SK-N-SH treated with all-trans-retinoic acid at 6 μM for 48 hours (cell line): Measurements from ENCODE around the gene MEPCE.

ENCODE experiments used
- ATAC-seq: fragments of 200-7000 bp; cut with Tn5 transposase; 3 replicates; pipeline ENCODE4 v1.9.1; 2020; ENCODE audit warnings: mild to moderate bottlenecking, moderate library complexity
- ARNTL ChIP-seq: fragments of 450-650 bp; formaldehyde crosslinking; IDR thresholded peaks from 2 replicates; pipeline ENCODE4 v1.5.0; 2020; ENCODE audit warnings: low read depth, mild to moderate bottlenecking, moderate library complexity, borderline replicate concordance
- BACH2 ChIP-seq: fragments of 250-450 bp; sonication (Bioruptor Pico); IDR thresholded peaks from 2 replicates; pipeline ENCODE4 v1.9.0; 2021; ENCODE audit warnings: mild to moderate bottlenecking, borderline replicate concordance
- CREB5 ChIP-seq: fragments of 250-450 bp; sonication (Bioruptor Pico); IDR thresholded peaks from 2 replicates; pipeline ENCODE4 v1.5.1; 2020; ENCODE audit warnings: low read depth, mild to moderate bottlenecking, moderate library complexity
- CSDC2 ChIP-seq: fragments of 250-450 bp; sonication (Bioruptor Pico); IDR thresholded peaks from 2 replicates; pipeline ENCODE4 v1.5.0; 2020; ENCODE audit warnings: mild to moderate bottlenecking, moderate library complexity
- ESRRG ChIP-seq: fragments of 250-450 bp; sonication (Bioruptor Pico); IDR thresholded peaks from 2 replicates; pipeline ENCODE4 v1.6.1; 2021; ENCODE audit warnings: mild to moderate bottlenecking
- GLIS3 ChIP-seq: fragments of 250-450 bp; sonication (Bioruptor Pico); IDR thresholded peaks from 2 replicates; pipeline ENCODE4 v1.5.0; 2020; ENCODE audit warnings: mild to moderate bottlenecking, moderate library complexity
- OSR1 ChIP-seq: fragments of 250-450 bp; sonication (Bioruptor Pico); IDR thresholded peaks from 2 replicates; pipeline ENCODE4 v1.8.0; 2022; ENCODE audit warnings: moderate library complexity, mild to moderate bottlenecking, inconsistent platforms
- PPARA ChIP-seq: fragments of 250-450 bp; sonication (Bioruptor Pico); IDR thresholded peaks from 2 replicates; pipeline ENCODE4 v1.5.0; 2020; ENCODE audit warnings: mild to moderate bottlenecking, borderline replicate concordance
- SNAI2 ChIP-seq: fragments of 250-450 bp; sonication (Bioruptor Pico); IDR thresholded peaks from 2 replicates; pipeline ENCODE4 v1.5.0; 2020; ENCODE audit warnings: mild to moderate bottlenecking, moderate library complexity
- TCF4 ChIP-seq: fragments of 250-450 bp; sonication (Bioruptor Pico); IDR thresholded peaks from 2 replicates; pipeline ENCODE4 v1.8.0; 2021; ENCODE audit warnings: mild to moderate bottlenecking, moderate library complexity, borderline replicate concordance
- TOX ChIP-seq: fragments of 250-450 bp; sonication (Bioruptor Pico); IDR thresholded peaks from 2 replicates; pipeline ENCODE4 v1.8.0; 2021; ENCODE audit warnings: mild to moderate bottlenecking, moderate library complexity, borderline replicate concordance
- ZC3H10 ChIP-seq: fragments of 250-450 bp; sonication (Bioruptor Pico); IDR thresholded peaks from 2 replicates; pipeline ENCODE4 v1.5.1; 2021; ENCODE audit warnings: mild to moderate bottlenecking, moderate library complexity
- ZFP30 ChIP-seq: fragments of 450-650 bp; formaldehyde crosslinking; IDR thresholded peaks from 2 replicates; pipeline ENCODE4 v1.5.0; 2022; ENCODE audit warnings: mild to moderate bottlenecking, moderate library complexity
- ZNF565 ChIP-seq: fragments of 450-650 bp; formaldehyde crosslinking; conservative IDR thresholded peaks from 2 replicates; pipeline ENCODE4 v1.5.0; 2020; ENCODE audit warnings: low read depth, mild to moderate bottlenecking, moderate library complexity
- ZNF70 ChIP-seq: fragments of 450-650 bp; formaldehyde crosslinking; IDR thresholded peaks from 2 replicates; pipeline ENCODE4 v1.5.0; 2020; ENCODE audit warnings: mild to moderate bottlenecking, moderate library complexity
- ZNF8 ChIP-seq: fragments of 450-650 bp; formaldehyde crosslinking; IDR thresholded peaks from 2 replicates; pipeline ENCODE4 v1.5.0; 2020; ENCODE audit warnings: mild to moderate bottlenecking, moderate library complexity
- TF ChIP-seq, protein P1 (sequence below): fragments of 250-450 bp; sonication (Bioruptor Pico); IDR thresholded peaks from 2 replicates; pipeline ENCODE4 v1.8.0; 2020; ENCODE audit warnings: mild to moderate bottlenecking, moderate library complexity, borderline replicate concordance
- TF ChIP-seq, protein P2 (sequence below): fragments of 250-450 bp; sonication (Bioruptor Pico); IDR thresholded peaks from 2 replicates; pipeline ENCODE4 v1.5.1; 2021; ENCODE audit warnings: mild to moderate bottlenecking, moderate library complexity
- TF ChIP-seq, protein P3 (sequence below): fragments of 250-450 bp; sonication (Bioruptor Pico); IDR thresholded peaks from 2 replicates; pipeline ENCODE4 v1.5.0; 2020; ENCODE audit warnings: mild to moderate bottlenecking, moderate library complexity
- TF ChIP-seq, protein P4 (sequence below): fragments of 250-450 bp; sonication (Bioruptor Pico); IDR thresholded peaks from 2 replicates; pipeline ENCODE4 v1.8.0; 2021; ENCODE audit warnings: low read depth, mild to moderate bottlenecking, moderate library complexity, borderline replicate concordance

Gene MEPCE

DNA sequence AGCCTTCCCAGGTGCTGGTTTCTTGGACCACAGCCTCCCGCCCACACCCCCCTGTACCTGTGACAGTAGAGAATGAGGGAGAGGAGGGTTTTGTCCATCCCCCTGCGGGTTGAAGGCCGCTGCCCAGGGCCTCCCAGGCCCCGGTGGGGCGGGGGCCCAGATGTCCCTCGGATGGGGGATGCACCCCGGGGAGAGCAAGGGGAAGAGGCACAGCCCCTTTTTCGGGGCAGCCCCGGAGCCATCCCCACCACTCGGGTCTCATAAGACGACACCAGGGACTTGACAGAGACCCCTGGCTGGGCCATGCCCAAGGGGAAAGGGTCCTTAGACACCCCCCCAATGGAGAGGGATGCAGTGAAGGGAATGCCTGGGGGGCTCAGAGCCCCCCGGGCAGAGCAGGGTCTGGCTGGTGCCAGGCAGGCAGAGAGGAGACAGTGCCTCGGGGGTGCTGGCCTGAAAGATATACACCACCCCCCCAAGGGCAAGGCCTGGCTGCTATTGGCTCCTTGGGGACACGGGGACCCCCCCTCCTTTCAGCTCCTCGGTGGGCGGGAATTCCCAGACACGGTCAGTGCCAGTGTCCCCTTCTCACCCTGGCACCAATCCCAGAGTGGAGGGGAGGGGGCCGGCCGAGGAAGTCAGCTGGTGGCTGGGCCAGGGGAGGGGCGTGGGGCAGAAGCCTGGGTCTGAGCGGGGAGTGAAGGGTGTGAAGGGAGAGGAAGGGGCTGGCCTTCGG, 38.2 kb downstream of the MEPCE start:
- no peak for ATAC-seq
- TF ChIP-seq, protein P1, sequence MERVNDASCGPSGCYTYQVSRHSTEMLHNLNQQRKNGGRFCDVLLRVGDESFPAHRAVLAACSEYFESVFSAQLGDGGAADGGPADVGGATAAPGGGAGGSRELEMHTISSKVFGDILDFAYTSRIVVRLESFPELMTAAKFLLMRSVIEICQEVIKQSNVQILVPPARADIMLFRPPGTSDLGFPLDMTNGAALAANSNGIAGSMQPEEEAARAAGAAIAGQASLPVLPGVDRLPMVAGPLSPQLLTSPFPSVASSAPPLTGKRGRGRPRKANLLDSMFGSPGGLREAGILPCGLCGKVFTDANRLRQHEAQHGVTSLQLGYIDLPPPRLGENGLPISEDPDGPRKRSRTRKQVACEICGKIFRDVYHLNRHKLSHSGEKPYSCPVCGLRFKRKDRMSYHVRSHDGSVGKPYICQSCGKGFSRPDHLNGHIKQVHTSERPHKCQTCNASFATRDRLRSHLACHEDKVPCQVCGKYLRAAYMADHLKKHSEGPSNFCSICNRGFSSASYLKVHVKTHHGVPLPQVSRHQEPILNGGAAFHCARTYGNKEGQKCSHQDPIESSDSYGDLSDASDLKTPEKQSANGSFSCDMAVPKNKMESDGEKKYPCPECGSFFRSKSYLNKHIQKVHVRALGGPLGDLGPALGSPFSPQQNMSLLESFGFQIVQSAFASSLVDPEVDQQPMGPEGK (CRISPR knock-in tag) = no peak
- TF ChIP-seq BACH2 (CRISPR knock-in tag) (no peak), PPARA (CRISPR knock-in tag) (no peak)
- TF ChIP-seq, all 23 proteins: peak for 0

DNA sequence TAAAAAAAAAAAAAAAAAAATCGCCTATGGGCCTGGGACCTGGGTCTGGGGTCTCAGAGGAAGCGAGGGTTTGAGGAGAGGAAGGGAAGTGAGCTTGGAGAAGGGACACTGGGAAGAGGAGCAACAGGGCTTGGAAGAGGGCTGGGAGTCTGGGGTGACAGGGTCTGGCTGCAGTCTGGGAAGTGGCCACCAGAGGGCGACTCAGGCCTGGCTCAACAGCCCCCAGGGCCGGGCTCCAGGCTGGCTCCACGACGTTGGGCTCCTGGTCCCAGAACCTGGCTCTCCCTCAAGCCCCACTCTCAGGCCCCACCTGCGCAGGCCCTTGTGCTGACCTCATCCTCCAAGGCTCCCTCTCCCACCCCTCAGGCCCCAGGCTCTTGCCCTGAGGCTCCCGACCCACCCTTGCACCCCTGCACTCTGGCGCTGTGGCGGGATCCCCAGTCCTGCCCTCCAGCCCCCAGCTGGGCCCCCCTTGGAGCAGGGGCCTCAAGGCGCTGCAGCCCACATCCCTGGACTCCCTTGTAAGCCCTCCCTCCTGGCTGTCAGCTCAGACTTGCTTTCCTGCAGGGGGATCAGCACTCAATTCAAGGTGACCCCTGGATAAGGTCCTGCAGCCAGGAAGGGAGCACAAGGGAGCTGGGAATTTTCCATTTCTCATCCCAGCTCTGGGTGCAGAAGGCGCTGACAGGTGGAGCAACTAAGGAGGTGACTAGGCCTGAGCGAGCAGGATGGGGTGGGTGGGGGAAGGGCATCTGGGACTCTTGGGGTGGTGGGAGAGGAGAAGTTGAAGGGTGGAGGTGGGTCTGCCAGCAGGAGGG, 39.8 kb downstream of the MEPCE start:
- peak; percentile 85 for ATAC-seq
- no peak for TF ChIP-seq CREB5 (CRISPR knock-in tag)
- no peak for TF ChIP-seq GLIS3
- TF ChIP-seq ESRRG = no peak
- TF ChIP-seq ARNTL (CRISPR knock-in tag) = no peak
- TF ChIP-seq, protein P2, sequence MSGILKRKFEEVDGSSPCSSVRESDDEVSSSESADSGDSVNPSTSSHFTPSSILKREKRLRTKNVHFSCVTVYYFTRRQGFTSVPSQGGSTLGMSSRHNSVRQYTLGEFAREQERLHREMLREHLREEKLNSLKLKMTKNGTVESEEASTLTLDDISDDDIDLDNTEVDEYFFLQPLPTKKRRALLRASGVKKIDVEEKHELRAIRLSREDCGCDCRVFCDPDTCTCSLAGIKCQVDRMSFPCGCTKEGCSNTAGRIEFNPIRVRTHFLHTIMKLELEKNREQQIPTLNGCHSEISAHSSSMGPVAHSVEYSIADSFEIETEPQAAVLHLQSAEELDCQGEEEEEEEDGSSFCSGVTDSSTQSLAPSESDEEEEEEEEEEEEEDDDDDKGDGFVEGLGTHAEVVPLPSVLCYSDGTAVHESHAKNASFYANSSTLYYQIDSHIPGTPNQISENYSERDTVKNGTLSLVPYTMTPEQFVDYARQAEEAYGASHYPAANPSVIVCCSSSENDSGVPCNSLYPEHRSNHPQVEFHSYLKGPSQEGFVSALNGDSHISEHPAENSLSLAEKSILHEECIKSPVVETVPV (CRISPR knock-in tag) = no peak
- TF ChIP-seq ZNF70 (CRISPR knock-in tag) = no peak
- TF ChIP-seq, protein P3, sequence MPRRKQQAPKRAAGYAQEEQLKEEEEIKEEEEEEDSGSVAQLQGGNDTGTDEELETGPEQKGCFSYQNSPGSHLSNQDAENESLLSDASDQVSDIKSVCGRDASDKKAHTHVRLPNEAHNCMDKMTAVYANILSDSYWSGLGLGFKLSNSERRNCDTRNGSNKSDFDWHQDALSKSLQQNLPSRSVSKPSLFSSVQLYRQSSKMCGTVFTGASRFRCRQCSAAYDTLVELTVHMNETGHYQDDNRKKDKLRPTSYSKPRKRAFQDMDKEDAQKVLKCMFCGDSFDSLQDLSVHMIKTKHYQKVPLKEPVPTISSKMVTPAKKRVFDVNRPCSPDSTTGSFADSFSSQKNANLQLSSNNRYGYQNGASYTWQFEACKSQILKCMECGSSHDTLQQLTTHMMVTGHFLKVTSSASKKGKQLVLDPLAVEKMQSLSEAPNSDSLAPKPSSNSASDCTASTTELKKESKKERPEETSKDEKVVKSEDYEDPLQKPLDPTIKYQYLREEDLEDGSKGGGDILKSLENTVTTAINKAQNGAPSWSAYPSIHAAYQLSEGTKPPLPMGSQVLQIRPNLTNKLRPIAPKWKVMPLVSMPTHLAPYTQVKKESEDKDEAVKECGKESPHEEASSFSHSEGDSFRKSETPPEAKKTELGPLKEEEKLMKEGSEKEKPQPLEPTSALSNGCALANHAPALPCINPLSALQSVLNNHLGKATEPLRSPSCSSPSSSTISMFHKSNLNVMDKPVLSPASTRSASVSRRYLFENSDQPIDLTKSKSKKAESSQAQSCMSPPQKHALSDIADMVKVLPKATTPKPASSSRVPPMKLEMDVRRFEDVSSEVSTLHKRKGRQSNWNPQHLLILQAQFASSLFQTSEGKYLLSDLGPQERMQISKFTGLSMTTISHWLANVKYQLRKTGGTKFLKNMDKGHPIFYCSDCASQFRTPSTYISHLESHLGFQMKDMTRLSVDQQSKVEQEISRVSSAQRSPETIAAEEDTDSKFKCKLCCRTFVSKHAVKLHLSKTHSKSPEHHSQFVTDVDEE = no peak
- TF ChIP-seq, protein P4, sequence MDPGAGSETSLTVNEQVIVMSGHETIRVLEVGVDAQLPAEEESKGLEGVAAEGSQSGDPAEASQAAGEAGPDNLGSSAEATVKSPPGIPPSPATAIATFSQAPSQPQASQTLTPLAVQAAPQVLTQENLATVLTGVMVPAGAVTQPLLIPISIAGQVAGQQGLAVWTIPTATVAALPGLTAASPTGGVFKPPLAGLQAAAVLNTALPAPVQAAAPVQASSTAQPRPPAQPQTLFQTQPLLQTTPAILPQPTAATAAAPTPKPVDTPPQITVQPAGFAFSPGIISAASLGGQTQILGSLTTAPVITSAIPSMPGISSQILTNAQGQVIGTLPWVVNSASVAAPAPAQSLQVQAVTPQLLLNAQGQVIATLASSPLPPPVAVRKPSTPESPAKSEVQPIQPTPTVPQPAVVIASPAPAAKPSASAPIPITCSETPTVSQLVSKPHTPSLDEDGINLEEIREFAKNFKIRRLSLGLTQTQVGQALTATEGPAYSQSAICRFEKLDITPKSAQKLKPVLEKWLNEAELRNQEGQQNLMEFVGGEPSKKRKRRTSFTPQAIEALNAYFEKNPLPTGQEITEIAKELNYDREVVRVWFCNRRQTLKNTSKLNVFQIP (CRISPR knock-in tag) = no peak
- TF ChIP-seq, all 23 proteins: peak for 0

DNA sequence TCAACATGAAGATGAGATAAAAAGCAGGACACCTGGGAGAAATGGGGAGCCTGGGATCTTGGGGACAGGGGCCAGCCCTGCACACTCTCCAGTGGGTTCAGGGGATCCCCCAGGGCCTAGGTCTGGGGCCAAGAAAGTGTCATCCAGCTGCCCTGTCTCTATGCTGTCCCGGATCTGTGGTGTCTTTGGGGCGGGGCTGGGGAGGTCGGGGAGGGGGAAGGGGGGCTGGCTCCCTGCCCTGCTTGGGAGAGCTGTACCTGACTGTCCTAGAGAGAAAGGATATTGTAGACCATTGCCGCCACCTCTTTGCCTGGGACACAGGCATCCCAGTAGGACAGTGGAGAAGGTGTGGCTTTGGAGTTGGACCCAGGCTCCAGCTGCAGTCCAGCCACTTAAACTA, 41.4 kb downstream of the MEPCE start:
- TF ChIP-seq OSR1 (CRISPR knock-in tag) = no peak
- TF ChIP-seq, protein P1 (CRISPR knock-in tag) = no peak
- TF ChIP-seq TOX = no peak
- no peak for TF ChIP-seq ZC3H10
- no peak for TF ChIP-seq CSDC2 (CRISPR knock-in tag)
- no peak for TF ChIP-seq SNAI2 (CRISPR knock-in tag)
- no peak for TF ChIP-seq ZFP30 (CRISPR knock-in tag)
- TF ChIP-seq ESRRG = no peak
- no peak for TF ChIP-seq BACH2 (CRISPR knock-in tag)
- TF ChIP-seq ZNF565 (CRISPR knock-in tag) = no peak
- no peak for TF ChIP-seq ARNTL (CRISPR knock-in tag)
- TF ChIP-seq, protein P2 (CRISPR knock-in tag) = no peak
- TF ChIP-seq, protein P4 (CRISPR knock-in tag) = no peak
- no peak for TF ChIP-seq GLIS3
- TF ChIP-seq PPARA (CRISPR knock-in tag) = no peak
- no peak for TF ChIP-seq ZNF8 (CRISPR knock-in tag)
- no peak for TF ChIP-seq TCF4

More for the DNA sequence above, 41.4 kb downstream of the MEPCE start:
- ATAC-seq = no peak
